ENCODE results near the gene DNAJC27.

- TF ChIP-seq POLR2A (IDR thresholded peaks at IDR 0.05; ENCODE audit: low read length), result no peak
- no peak for TF ChIP-seq GATA1 (IDR thresholded peaks at IDR 0.05; ENCODE audit: low read depth, low read length)
Measured at GRCh38 chr2:24912986-24913385, 58.8 kb downstream of the DNAJC27 start.

Measured in erythroblast (primary cell).